ENCODE results near the gene SLC6A6. TPM values are rescaled to one million over a fixed set of nuclear protein-coding genes. Genes with fewer than 3 reads are reported as not detected.

Gene SLC6A6
- total RNA-seq, 1 donor from 2014 or later: 24.2 TPM

DNA sequence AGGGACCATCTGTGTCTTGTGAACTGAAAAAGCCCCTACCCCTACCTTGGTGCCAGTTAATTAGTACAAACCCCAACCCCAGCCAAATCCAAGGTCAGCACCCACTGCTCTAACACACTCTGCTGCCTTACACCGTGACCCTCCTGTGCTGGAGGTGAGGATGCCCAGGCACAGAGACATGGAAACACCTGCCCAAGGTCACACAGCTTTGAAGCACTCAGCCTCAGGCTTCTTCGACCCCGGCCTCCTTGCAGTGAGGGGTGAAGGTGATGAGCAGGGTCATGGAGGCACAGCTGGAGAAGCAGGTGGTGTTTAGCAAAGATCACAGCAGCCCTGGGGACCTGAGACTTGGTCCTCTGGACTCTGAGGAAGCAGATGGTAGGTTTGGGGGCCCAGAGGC lies 39.0 kb upstream of the SLC6A6 start:
- Histone ChIP-seq H3K27me3 (ENCODE audit: insufficient read depth, low read length) (peaks cover 22% of the 10 kb centered on the region), H3K4me3 (ENCODE audit: insufficient read depth, low read depth, low read length) (no peak overlapping the region), H3K9ac (ENCODE audit: low read length) (no peak overlapping the region), H2AFZ (ENCODE audit: low read depth, low read length) (no peak overlapping the region), H3K4me2 (ENCODE audit: low read length) (no peak overlapping the region), H4K20me1 (ENCODE audit: insufficient read depth, low read length) (no peaks in the 10 kb centered on the region), H3K9me3 (ENCODE audit: insufficient read depth, low read depth, low read length) (no peaks in the 10 kb centered on the region), H3K27ac (ENCODE audit: low read depth, low read length) (no peak overlapping the region), H3K36me3 (ENCODE audit: insufficient read depth, low read length) (no peaks in the 10 kb centered on the region), H3K4me1 (ENCODE audit: insufficient read depth, low read length) (peaks cover 20% of the 10 kb centered on the region), H3K79me2 (ENCODE audit: insufficient read depth, low read length) (no peaks in the 10 kb centered on the region)
- Mint-ChIP-seq H3K9me3 (ENCODE audit: unreplicated experiment) (no peaks in the 10 kb centered on the region), H3K4me3 (ENCODE audit: unreplicated experiment) (no peak overlapping the region), H3K27ac (ENCODE audit: unreplicated experiment) (no peak overlapping the region), H3K27me3 (ENCODE audit: low read depth, unreplicated experiment) (peaks cover 56% of the 10 kb centered on the region), H3K4me1 (ENCODE audit: low read depth, unreplicated experiment) (peaks cover 11% of the 10 kb centered on the region), H3K36me3 (ENCODE audit: low read depth, unreplicated experiment) (no peaks in the 10 kb centered on the region)
- no peak for TF ChIP-seq EZH2 (IDR thresholded peaks at IDR 0.05; ENCODE audit: insufficient read depth, low read length)
- TF ChIP-seq, protein P1, sequence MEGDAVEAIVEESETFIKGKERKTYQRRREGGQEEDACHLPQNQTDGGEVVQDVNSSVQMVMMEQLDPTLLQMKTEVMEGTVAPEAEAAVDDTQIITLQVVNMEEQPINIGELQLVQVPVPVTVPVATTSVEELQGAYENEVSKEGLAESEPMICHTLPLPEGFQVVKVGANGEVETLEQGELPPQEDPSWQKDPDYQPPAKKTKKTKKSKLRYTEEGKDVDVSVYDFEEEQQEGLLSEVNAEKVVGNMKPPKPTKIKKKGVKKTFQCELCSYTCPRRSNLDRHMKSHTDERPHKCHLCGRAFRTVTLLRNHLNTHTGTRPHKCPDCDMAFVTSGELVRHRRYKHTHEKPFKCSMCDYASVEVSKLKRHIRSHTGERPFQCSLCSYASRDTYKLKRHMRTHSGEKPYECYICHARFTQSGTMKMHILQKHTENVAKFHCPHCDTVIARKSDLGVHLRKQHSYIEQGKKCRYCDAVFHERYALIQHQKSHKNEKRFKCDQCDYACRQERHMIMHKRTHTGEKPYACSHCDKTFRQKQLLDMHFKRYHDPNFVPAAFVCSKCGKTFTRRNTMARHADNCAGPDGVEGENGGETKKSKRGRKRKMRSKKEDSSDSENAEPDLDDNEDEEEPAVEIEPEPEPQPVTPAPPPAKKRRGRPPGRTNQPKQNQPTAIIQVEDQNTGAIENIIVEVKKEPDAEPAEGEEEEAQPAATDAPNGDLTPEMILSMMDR (IDR thresholded peaks at IDR 0.05; ENCODE audit: insufficient read depth, low read depth, low read length): no peak
- DNase-seq (ENCODE audit: low read depth): no peak
- no peak for FAIRE-seq

DNA sequence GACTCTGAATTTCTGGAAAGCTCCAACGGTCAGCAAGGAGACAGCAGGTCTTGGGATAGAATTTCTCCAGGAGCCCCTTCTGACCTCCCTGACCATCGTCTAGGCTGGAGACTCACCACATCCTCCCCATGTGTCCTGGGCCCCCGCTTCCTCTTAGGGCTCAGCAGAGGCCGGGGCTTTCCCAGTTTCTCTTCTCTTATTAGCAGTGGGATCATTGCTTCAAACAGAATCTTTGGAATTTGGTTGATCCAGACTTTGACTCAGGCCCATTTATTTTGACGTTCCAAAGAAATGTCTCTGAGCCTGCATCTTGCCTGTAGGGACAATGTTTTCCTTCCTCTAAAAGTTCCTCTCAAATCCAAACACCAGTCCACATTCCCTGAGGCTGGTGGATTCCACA lies 38.4 kb upstream of the SLC6A6 start:
- DNase-seq (ENCODE audit: low read depth): peak; percentile 47
- Histone ChIP-seq H3K9ac (ENCODE audit: low read length) (no peak overlapping the region), H3K9me3 (ENCODE audit: insufficient read depth, low read depth, low read length) (no peaks in the 10 kb centered on the region), H3K27me3 (ENCODE audit: insufficient read depth, low read length) (peaks cover 21% of the 10 kb centered on the region), H3K4me1 (ENCODE audit: insufficient read depth, low read length) (peaks cover 17% of the 10 kb centered on the region), H3K36me3 (ENCODE audit: insufficient read depth, low read length) (no peaks in the 10 kb centered on the region), H3K4me2 (ENCODE audit: low read length) (no peak overlapping the region), H3K27ac (ENCODE audit: low read depth, low read length) (no peak overlapping the region), H3K79me2 (ENCODE audit: insufficient read depth, low read length) (no peaks in the 10 kb centered on the region), H3K4me3 (ENCODE audit: insufficient read depth, low read depth, low read length) (no peak overlapping the region), H4K20me1 (ENCODE audit: insufficient read depth, low read length) (no peaks in the 10 kb centered on the region), H2AFZ (ENCODE audit: low read depth, low read length) (no peak overlapping the region)
- Mint-ChIP-seq H3K4me3 (ENCODE audit: unreplicated experiment) (no peak overlapping the region), H3K9me3 (ENCODE audit: unreplicated experiment) (no peaks in the 10 kb centered on the region), H3K4me1 (ENCODE audit: low read depth, unreplicated experiment) (peaks cover 11% of the 10 kb centered on the region), H3K27me3 (ENCODE audit: low read depth, unreplicated experiment) (peaks cover 57% of the 10 kb centered on the region), H3K27ac (ENCODE audit: unreplicated experiment) (no peak overlapping the region), H3K36me3 (ENCODE audit: low read depth, unreplicated experiment) (no peaks in the 10 kb centered on the region)
- TF ChIP-seq, protein P1 (IDR thresholded peaks at IDR 0.05; ENCODE audit: insufficient read depth, low read depth, low read length): no peak
- TF ChIP-seq EZH2 (IDR thresholded peaks at IDR 0.05; ENCODE audit: insufficient read depth, low read length): no peak
- FAIRE-seq: no peak

DNA sequence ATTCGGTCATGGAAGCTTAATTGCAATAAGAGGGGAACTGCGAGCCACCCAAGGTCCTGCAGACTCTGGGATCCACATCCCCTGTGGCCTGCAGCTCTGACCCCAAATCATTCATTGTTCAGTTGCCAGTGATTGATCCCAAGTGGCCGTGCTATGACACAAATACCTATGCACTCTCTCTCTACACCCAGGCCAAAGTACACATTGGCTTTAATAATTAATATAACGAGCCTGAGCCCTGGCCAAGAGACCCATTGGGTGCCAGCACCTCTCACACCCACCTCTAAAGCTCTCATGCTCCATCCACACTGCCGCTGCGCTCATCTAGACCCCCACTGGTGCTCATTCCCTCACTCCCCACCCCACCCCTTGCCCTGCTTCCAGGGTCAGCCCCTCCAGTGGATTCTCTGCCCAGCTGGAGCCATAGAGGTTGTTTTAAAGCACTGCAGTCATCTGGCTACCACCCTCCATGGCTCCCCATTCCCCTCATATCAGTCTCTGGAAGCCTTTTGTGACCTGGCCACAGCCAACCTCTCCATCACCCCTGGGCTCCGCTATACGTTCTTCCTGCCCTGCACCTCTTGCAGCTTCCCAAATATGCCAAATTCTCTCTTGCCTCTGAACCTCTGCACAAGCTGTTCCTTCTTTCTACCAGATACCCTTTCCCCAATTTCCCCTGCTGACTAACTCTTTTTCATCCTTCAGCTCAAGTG lies 37.7 kb upstream of the SLC6A6 start:
- Mint-ChIP-seq H3K9me3 (ENCODE audit: unreplicated experiment) (no peaks in the 10 kb centered on the region), H3K36me3 (ENCODE audit: low read depth, unreplicated experiment) (no peaks in the 10 kb centered on the region), H3K27me3 (ENCODE audit: low read depth, unreplicated experiment) (peaks cover 56% of the 10 kb centered on the region), H3K4me1 (ENCODE audit: low read depth, unreplicated experiment) (peaks cover 11% of the 10 kb centered on the region), H3K4me3 (ENCODE audit: unreplicated experiment) (no peak overlapping the region), H3K27ac (ENCODE audit: unreplicated experiment) (no peak overlapping the region)
- H3K27ac ChIP-seq (ENCODE audit: low read depth, low read length): no peak overlapping the region
- H3K4me1 ChIP-seq (ENCODE audit: insufficient read depth, low read length): peaks cover 17% of the 10 kb centered on the region
- no peak overlapping the region for H3K4me3 ChIP-seq (ENCODE audit: insufficient read depth, low read depth, low read length)
- FAIRE-seq (no peak), DNase-seq (ENCODE audit: low read depth) (no peak)
- H3K4me2 ChIP-seq (ENCODE audit: low read length): no peak overlapping the region
- no peak overlapping the region for H3K9ac ChIP-seq (ENCODE audit: low read length)
- H3K79me2 ChIP-seq (ENCODE audit: insufficient read depth, low read length): no peaks in the 10 kb centered on the region
- peaks cover 18% of the 10 kb centered on the region for H3K27me3 ChIP-seq (ENCODE audit: insufficient read depth, low read length)
- no peak overlapping the region for H2AFZ ChIP-seq (ENCODE audit: low read depth, low read length)
- TF ChIP-seq, protein P1 (IDR thresholded peaks at IDR 0.05; ENCODE audit: insufficient read depth, low read depth, low read length): no peak
- no peak for TF ChIP-seq EZH2 (IDR thresholded peaks at IDR 0.05; ENCODE audit: insufficient read depth, low read length)
- H3K36me3 ChIP-seq (ENCODE audit: insufficient read depth, low read length): no peaks in the 10 kb centered on the region
- H3K9me3 ChIP-seq (ENCODE audit: insufficient read depth, low read depth, low read length): no peaks in the 10 kb centered on the region
- no peaks in the 10 kb centered on the region for H4K20me1 ChIP-seq (ENCODE audit: insufficient read depth, low read length)

All from astrocyte (in vitro differentiated cells and primary cell).